ENCODE data around the gene CD37.

DNA sequence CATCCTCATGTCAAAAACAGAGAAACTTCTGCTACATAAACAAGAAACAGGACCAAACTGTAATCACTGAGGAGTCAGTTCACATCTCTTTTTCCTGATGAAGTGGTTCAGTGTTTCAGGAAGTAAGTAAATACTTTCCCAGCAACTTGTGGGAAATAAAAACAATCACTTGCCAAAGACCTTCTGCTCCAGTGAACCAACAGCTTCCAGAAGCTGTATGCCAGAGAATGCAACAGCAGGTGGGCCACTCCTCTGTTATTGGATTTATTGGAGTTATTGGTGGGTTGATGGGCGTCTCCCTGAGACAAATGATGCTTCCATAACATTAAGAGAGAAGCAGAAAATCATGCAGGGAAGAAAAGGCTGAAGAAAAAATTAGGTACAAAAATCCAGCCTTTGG is 20.1 kb upstream of the CD37 start:
- TF ChIP-seq CTCF (IDR thresholded peaks at IDR 0.05): no peak
- no peak for TF ChIP-seq EZH2 (IDR thresholded peaks at IDR 0.05; ENCODE audit: borderline replicate concordance, insufficient read depth, low read depth, low read length, poor library complexity, severe bottlenecking)
